PC-9 (cell line): ENCODE data around the gene COX14. TPM values are rescaled to one million over a fixed set of nuclear protein-coding genes. Genes with fewer than 3 reads are reported as not detected.

Experiments
- BruUV-seq: library from RNA; stranded (reverse); fragments of 400-500 nt; replicated peaks from 2 replicates; lab custom pipeline; 2021; lab: Mats Ljungman, UMichigan
- CTCF ChIA-PET: fragments of 300-600 bp; sonication (Branson Sonifier 250); formaldehyde crosslinking; loops from one replicate; lab custom pipeline; 2022; ENCODE audit warnings: antibody characterized with exemption; lab: Charles Lee
- POLR2A ChIA-PET: fragments of 300-600 bp; sonication (Branson Sonifier 250); formaldehyde crosslinking; loops from one replicate; lab custom pipeline; 2022; ENCODE audit warnings: antibody characterized with exemption; ENCODE audit not compliant: unreplicated experiment; lab: Charles Lee
- DNase-seq, 2 experiments: peaks; one replicate each; pipeline versions ENCODE4 v3.0.0 to v3.0.0-alpha.2; 2015 to 2022; ENCODE audit warnings: mixed read lengths in 1 of 2
- H2AFZ ChIP-seq: fragments of 200-600 bp; sonication (generic); 2 replicates; pipeline ENCODE4 v1.8.1; 2017; ENCODE audit warnings: antibody characterized with exemption
- H3F3A ChIP-seq: fragments of 200-600 bp; sonication (generic); 2 replicates; pipeline ENCODE4 v1.8.1; 2017; ENCODE audit warnings: antibody characterized with exemption, mild to moderate bottlenecking, low read depth; ENCODE audit not compliant: insufficient read depth
- H3K27ac ChIP-seq: fragments of 200-600 bp; sonication (generic); 2 replicates; pipeline ENCODE4 v1.6.1; 2016; ENCODE audit warnings: mixed run types
- H3K27me3 ChIP-seq: fragments of 200-600 bp; sonication (generic); 2 replicates; pipeline ENCODE4 v1.6.1; 2016; ENCODE audit warnings: low read depth, mixed run types; ENCODE audit not compliant: insufficient read depth
- H3K36me3 ChIP-seq: fragments of 200-600 bp; sonication (generic); 2 replicates; pipeline ENCODE4 v1.6.1; 2016; ENCODE audit warnings: low read depth, mixed run types
- H3K4me1 ChIP-seq: fragments of 200-600 bp; sonication (generic); replicated peaks from 2 replicates; pipeline ENCODE4 v1.6.1; 2016; ENCODE audit warnings: mixed run types; ENCODE audit not compliant: insufficient read depth
- H3K4me2 ChIP-seq: fragments of 200-600 bp; sonication (generic); 2 replicates; pipeline ENCODE4 v1.6.1; 2017; ENCODE audit warnings: mixed run types
- H3K4me3 ChIP-seq: fragments of 200-600 bp; sonication (generic); 2 replicates; pipeline ENCODE4 v1.6.1; 2016; ENCODE audit warnings: mixed run types
- H3K79me2 ChIP-seq: fragments of 200-600 bp; sonication (generic); 2 replicates; pipeline ENCODE4 v1.6.1; 2017; ENCODE audit warnings: low read depth, mixed run types
- H3K9me2 ChIP-seq: fragments of 200-600 bp; sonication (generic); 2 replicates; pipeline ENCODE4 v1.8.1; 2017; ENCODE audit warnings: mild to moderate bottlenecking; ENCODE audit not compliant: insufficient read depth
- H3K9me3 ChIP-seq: fragments of 200-600 bp; sonication (generic); 2 replicates; pipeline ENCODE4 v1.8.1; 2016; ENCODE audit warnings: low read depth; ENCODE audit not compliant: insufficient read depth
- H4K20me1 ChIP-seq: fragments of 200-600 bp; sonication (generic); 2 replicates; pipeline ENCODE4 v1.8.1; 2017; ENCODE audit not compliant: insufficient read depth
- EZH2 ChIP-seq: fragments of 200-600 bp; sonication (generic); IDR thresholded peaks from 2 replicates; pipeline ENCODE4 v1.8.0; 2017; ENCODE audit warnings: antibody characterized with exemption, low read depth
- intact Hi-C: fragments of 100-400 bp; cut with micrococcal nuclease; formaldehyde crosslinking; loops from one replicate; pipeline ENCODE4 v1.10.0; 2022; ENCODE audit not compliant: unreplicated experiment
- total RNA-seq: library from RNA; stranded (reverse); gene quantifications from 2 replicates; pipeline ENCODE4 v1.2.3, GENCODE V29; 2021
- TF ChIP-seq, protein P1 (sequence below): fragments of 200-600 bp; sonication (generic); conservative IDR thresholded peaks from 2 replicates; pipeline ENCODE4 v1.6.1; 2017; ENCODE audit warnings: mixed run types, antibody characterized with exemption, mild to moderate bottlenecking, moderate library complexity

The COX14 gene
- total RNA-seq, 1 experiment from 2014 or later, result 53.9 TPM

DNA sequence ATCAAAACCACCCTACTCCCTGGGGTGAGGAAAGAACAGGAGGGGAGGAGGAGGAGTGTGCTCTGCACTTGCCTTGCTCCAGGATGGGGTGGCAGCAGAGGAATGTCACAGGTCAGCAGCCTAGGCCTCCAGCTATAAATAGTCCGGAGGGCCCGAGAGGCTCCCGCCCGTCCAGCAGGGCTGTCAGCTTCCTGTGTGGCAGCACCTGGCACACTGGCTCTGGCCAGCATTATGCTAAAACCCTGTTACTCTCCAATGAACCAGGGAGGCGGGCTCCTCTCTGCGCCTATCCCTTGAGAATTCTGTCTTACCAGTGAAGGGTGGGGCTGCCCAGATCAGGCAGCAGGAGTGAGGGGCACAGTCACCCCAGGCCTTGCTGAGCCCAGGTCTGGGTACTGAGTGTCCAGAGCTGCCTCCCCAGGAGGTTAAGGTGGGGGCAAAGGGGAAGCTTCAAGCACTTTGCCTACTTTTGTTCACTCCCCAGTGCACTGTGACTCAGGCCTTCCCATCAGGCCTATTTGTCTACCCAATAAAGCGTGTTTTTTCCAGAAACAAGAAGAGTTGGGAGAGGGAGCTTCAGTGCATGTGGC, 1.2 kb upstream of the COX14 start:
- CTCF ChIA-PET, result interaction anchor here (0.6 to 4.1 kb wide), 10 partner anchors 14 to 1376 kb away, joined by 3 to 21 read pairs (median 4); partner anchors contain the start of genes DIP2B, SMARCD1 and TMBIM6
- Histone ChIP-seq H2AFZ (peak overlapping the region; percentile 67), H3K36me3 (no peaks in the 10 kb centered on the region), H3K9me3 (no peaks in the 10 kb centered on the region), H3K4me2 (peak overlapping the region; percentile 75), H3K27me3 (no peaks in the 10 kb centered on the region), H3K4me3 (peak overlapping the region; percentile 41; the same call in 1 of the 2 replicates), H3K27ac (peak overlapping the region; percentile 80), H3F3A (peaks cover 38% of the 10 kb centered on the region), H3K4me1 (peaks cover 43% of the 10 kb centered on the region), H3K79me2 (peaks cover 36% of the 10 kb centered on the region), H4K20me1 (peaks cover 14% of the 10 kb centered on the region), H3K9me2 (no peaks in the 10 kb centered on the region)
- intact Hi-C loops, result loop anchor here (1.0 to 2.0 kb wide), 4 partner anchors 26 to 268 kb away; partner anchors contain the start of genes BCDIN3D, CERS5 and SMARCD1
- POLR2A ChIA-PET, result interaction anchor here (0.5 to 1.9 kb wide), 13 partner anchors 26 to 370 kb away, joined by 3 to 21 read pairs (median 4); partner anchors contain the start of genes CERS5, LARP4, NCKAP5L and SMARCD1
- peak; percentile 84 for DNase-seq
- TF ChIP-seq EZH2, result no peak
- TF ChIP-seq, protein P1, sequence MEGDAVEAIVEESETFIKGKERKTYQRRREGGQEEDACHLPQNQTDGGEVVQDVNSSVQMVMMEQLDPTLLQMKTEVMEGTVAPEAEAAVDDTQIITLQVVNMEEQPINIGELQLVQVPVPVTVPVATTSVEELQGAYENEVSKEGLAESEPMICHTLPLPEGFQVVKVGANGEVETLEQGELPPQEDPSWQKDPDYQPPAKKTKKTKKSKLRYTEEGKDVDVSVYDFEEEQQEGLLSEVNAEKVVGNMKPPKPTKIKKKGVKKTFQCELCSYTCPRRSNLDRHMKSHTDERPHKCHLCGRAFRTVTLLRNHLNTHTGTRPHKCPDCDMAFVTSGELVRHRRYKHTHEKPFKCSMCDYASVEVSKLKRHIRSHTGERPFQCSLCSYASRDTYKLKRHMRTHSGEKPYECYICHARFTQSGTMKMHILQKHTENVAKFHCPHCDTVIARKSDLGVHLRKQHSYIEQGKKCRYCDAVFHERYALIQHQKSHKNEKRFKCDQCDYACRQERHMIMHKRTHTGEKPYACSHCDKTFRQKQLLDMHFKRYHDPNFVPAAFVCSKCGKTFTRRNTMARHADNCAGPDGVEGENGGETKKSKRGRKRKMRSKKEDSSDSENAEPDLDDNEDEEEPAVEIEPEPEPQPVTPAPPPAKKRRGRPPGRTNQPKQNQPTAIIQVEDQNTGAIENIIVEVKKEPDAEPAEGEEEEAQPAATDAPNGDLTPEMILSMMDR, result no peak
- BruUV-seq, result no TSS peak

DNA sequence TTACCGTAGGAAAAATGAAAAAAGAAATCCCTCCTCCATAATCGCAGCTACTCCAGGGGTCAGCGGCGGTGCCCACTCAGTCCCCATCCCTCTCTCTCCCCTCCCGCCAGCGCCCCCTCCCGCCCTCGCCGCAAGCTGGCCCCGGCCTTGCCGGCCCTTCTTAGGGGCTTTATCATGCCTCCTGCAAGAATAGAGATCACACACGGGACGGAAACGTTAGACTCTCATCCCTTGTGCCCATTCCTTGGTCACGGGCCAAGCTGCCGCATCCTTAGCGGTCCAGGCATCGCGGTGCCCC, 692 bp upstream of the COX14 start:
- Histone ChIP-seq H3K4me3 (peak overlapping the region; percentile 12; the same call in 1 of the 2 replicates), H2AFZ (no peak overlapping the region), H4K20me1 (peaks cover 19% of the 10 kb centered on the region), H3K9me3 (no peaks in the 10 kb centered on the region), H3K4me1 (peaks cover 43% of the 10 kb centered on the region), H3F3A (peaks cover 38% of the 10 kb centered on the region), H3K4me2 (peak overlapping the region; percentile 75), H3K27me3 (no peaks in the 10 kb centered on the region), H3K36me3 (no peaks in the 10 kb centered on the region; the same call in 1 of the 2 replicates), H3K79me2 (peaks cover 41% of the 10 kb centered on the region), H3K27ac (peak overlapping the region; percentile 80), H3K9me2 (no peaks in the 10 kb centered on the region)
- no TSS peak for BruUV-seq
- CTCF ChIA-PET, result interaction anchor here (0.6 to 4.1 kb wide), 9 partner anchors 24 to 1377 kb away, joined by 3 to 21 read pairs (median 5); partner anchors contain the start of genes SMARCD1 and TMBIM6
- intact Hi-C loops, result loop anchor here (1.0 to 2.0 kb wide), 4 partner anchors 27 to 268 kb away; partner anchors contain the start of genes BCDIN3D, CERS5 and SMARCD1
- POLR2A ChIA-PET, result interaction anchor here (0.6 to 1.9 kb wide), 6 partner anchors 16 to 370 kb away, joined by 3 to 10 read pairs (median 8); partner anchors contain the start of genes CERS5, NCKAP5L, SMARCD1 and TMBIM6
- TF ChIP-seq, protein P1, result no peak; the same call in 1 of the 2 replicates
- TF ChIP-seq EZH2, result no peak
- no peak for DNase-seq

DNA sequence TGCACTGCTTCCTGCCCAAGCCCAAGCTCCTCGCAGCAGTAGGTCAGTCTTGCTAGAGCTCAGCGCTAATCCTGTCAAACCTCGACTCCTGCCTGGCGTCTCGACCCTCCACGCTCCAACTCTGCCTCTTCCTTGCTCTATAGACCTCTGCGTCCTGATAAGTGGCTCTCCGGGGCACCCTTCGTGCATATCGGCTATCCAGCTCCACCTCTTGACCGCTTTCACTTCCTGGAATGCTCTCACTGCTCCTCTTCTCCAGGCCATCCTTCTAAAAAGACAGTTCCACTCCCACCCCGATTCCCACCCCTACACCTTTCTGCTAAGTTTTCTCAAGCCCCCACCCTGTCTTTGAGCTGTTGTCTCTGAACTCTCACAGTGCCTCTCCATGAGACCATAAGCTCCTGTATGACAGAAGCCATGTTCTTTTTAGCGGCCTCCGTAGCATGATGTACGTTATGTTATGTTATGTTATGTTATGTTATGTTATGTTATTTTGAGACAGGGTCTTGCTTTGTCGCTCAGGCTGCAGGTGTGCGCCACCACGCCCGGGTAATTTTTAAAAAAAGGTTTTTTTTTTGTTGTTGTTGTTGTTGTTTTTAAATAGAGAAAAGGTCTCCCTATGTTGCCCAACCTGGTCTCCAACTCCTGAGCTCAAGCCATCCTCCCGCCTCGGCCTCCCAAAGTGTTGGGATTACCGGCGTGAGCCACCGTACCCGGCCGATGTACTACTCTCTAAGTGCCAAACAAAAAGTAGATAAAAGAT, 601 bp downstream of the COX14 start:
- Histone ChIP-seq H3F3A (peaks cover 38% of the 10 kb centered on the region), H2AFZ (peak overlapping the region; percentile 85), H3K36me3 (peaks cover 3% of the 10 kb centered on the region), H3K4me2 (peak overlapping the region; percentile 74), H3K79me2 (peaks cover 51% of the 10 kb centered on the region), H3K9me3 (no peaks in the 10 kb centered on the region), H3K9me2 (no peaks in the 10 kb centered on the region), H4K20me1 (peaks cover 29% of the 10 kb centered on the region), H3K4me1 (peaks cover 43% of the 10 kb centered on the region), H3K27me3 (no peaks in the 10 kb centered on the region), H3K27ac (peak overlapping the region; percentile 55), H3K4me3 (peak overlapping the region; percentile 74)
- ChIA-PET CTCF (interaction anchor here (0.6 to 4.1 kb wide), 9 partner anchors 11 to 320 kb away, joined by 3 to 21 read pairs (median 4); partner anchors contain the start of genes CERS5 and SMARCD1), POLR2A (interaction anchor here (0.5 to 1.9 kb wide), 7 partner anchors 15 to 1956 kb away, joined by 3 to 10 read pairs (median 4); partner anchors contain the start of genes CERS5 and SMARCD1)
- TF ChIP-seq EZH2, result no peak
- TF ChIP-seq, protein P1, result no peak
- peak in 1 of 2 experiments; percentile 53 for DNase-seq
- intact Hi-C loops, result no loop called here
- TSS peak; percentile 42 for BruUV-seq
